GM18505 (cell line): ENCODE measurements around the gene ARHGAP44.

Experiments
- ATAC-seq: cut with Tn5 transposase; IDR thresholded peaks from one replicate; pipeline ENCODE4 v1.9.1; 2021; ENCODE audit not compliant: unreplicated experiment
- POLR2A ChIP-seq: IDR thresholded peaks from 4 replicates; pipeline ENCODE4 v1.6.1; 2011; ENCODE audit warnings: borderline replicate concordance; ENCODE audit not compliant: insufficient read depth, insufficient read length; ENCODE audit errors: extremely low read depth

Gene ARHGAP44

GRCh38 chr17:12790249-12791106 is 1.2 kb downstream of the ARHGAP44 start:
- TF ChIP-seq POLR2A: no peak
- no peak for ATAC-seq

- no peak for ATAC-seq
- TF ChIP-seq POLR2A: no peak
Measured at GRCh38 chr17:12794919-12795532, 5.7 kb downstream of the ARHGAP44 start.

- TF ChIP-seq POLR2A: no peak
- ATAC-seq: no peak
Measured at GRCh38 chr17:12800855-12801365, 11.6 kb downstream of the ARHGAP44 start.

GRCh38 chr17:12806630-12807029 is 17.3 kb downstream of the ARHGAP44 start:
- ATAC-seq: no peak
- no peak for TF ChIP-seq POLR2A

GRCh38 chr17:12808723-12809122 is 19.4 kb downstream of the ARHGAP44 start:
- TF ChIP-seq POLR2A: no peak
- ATAC-seq: no peak

GRCh38 chr17:12812877-12813276 is 23.6 kb downstream of the ARHGAP44 start:
- no peak for ATAC-seq
- TF ChIP-seq POLR2A: no peak

GRCh38 chr17:12813664-12814063 is 24.4 kb downstream of the ARHGAP44 start:
- ATAC-seq: no peak
- no peak for TF ChIP-seq POLR2A

- TF ChIP-seq POLR2A: no peak
- no peak for ATAC-seq
Measured at GRCh38 chr17:12814718-12815117, 25.4 kb downstream of the ARHGAP44 start.

- ATAC-seq: peak; percentile 100
- TF ChIP-seq POLR2A: no peak
Measured at GRCh38 chr17:12815642-12816141, 26.4 kb downstream of the ARHGAP44 start.

- no peak for ATAC-seq
- TF ChIP-seq POLR2A: no peak
Measured at GRCh38 chr17:12821376-12821940, 32.2 kb downstream of the ARHGAP44 start.

GRCh38 chr17:12826431-12826830 is 37.1 kb downstream of the ARHGAP44 start:
- no peak for ATAC-seq
- TF ChIP-seq POLR2A: no peak

GRCh38 chr17:12830777-12831247 is 41.5 kb downstream of the ARHGAP44 start:
- no peak for TF ChIP-seq POLR2A
- no peak for ATAC-seq

GRCh38 chr17:12831839-12832238 is 42.5 kb downstream of the ARHGAP44 start:
- ATAC-seq: no peak

More at GRCh38 chr17:12831839-12832238, 42.5 kb downstream of the ARHGAP44 start:
- TF ChIP-seq POLR2A: no peak
